ENCODE results near the gene CDKAL1.
"Not testable (repeated sequence)": the region's sequence is repeated elsewhere in the genome, so short reads cannot be mapped to it uniquely, and the experiment has no call there.

Gene CDKAL1

DNA sequence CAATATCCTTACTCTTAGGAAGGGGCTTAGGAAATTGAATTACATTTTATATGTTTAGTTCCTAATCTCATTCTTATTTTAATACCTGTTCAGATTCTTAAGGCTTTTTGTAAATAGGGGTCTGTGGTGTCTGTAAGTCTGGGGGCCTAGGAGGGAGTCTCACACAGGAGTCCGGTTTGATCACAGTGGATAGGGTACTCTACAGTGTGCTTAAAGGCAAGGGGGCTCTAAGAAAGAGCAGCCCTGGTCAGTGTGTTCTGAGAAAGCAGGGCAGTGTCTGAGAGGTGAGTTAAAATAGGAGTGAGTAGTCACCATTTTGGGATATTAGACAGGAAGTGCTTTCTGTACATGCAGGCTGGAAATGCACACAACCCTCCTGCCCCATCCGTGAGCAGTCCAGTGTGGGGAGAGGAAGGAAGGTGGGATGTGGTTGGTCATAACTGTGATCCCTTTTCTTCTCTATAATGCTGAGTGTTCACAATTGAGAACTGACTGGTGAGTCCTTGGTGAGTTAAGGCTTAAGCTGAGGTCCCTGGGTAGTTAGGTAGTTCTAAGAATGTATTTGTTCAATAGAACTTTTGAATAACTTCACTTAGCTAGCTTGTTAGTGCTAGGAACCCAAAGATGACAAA, 50.0 kb downstream of the CDKAL1 start:
- TF ChIP-seq, protein P1, sequence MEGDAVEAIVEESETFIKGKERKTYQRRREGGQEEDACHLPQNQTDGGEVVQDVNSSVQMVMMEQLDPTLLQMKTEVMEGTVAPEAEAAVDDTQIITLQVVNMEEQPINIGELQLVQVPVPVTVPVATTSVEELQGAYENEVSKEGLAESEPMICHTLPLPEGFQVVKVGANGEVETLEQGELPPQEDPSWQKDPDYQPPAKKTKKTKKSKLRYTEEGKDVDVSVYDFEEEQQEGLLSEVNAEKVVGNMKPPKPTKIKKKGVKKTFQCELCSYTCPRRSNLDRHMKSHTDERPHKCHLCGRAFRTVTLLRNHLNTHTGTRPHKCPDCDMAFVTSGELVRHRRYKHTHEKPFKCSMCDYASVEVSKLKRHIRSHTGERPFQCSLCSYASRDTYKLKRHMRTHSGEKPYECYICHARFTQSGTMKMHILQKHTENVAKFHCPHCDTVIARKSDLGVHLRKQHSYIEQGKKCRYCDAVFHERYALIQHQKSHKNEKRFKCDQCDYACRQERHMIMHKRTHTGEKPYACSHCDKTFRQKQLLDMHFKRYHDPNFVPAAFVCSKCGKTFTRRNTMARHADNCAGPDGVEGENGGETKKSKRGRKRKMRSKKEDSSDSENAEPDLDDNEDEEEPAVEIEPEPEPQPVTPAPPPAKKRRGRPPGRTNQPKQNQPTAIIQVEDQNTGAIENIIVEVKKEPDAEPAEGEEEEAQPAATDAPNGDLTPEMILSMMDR (IDR thresholded peaks at IDR 0.05; ENCODE audit: low read length, missing control alignments), result no peak
- DNase-seq (ENCODE audit: low read depth), result no peak
- H3K4me3 ChIP-seq (replicated peaks; ENCODE audit: low read depth, low read length), result no peak overlapping the region

DNA sequence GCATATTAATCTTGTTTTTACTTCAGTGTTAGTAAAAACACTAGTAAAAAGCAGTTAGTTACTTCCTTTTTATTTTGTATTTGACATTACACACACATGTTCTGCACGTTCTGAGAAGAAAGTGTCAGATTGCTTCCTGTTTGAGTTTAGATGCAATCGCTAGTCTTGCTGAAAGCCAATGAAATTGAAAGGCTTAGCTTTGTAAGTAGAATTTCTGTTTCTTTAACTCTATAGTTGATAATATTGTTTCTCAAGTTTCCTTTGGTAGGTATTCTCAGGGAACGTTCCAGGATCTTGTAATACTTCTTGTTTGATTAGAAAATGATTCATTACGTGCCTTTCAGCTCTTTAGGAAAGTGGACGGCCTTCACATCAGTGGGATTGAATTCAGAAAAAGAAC, 55.0 kb downstream of the CDKAL1 start:
- DNase-seq (ENCODE audit: low read depth), result peak; percentile 74
- no peak overlapping the region for H3K4me3 ChIP-seq (replicated peaks; ENCODE audit: low read depth, low read length)
- TF ChIP-seq, protein P1 (IDR thresholded peaks at IDR 0.05; ENCODE audit: low read length, missing control alignments), result no peak

DNA sequence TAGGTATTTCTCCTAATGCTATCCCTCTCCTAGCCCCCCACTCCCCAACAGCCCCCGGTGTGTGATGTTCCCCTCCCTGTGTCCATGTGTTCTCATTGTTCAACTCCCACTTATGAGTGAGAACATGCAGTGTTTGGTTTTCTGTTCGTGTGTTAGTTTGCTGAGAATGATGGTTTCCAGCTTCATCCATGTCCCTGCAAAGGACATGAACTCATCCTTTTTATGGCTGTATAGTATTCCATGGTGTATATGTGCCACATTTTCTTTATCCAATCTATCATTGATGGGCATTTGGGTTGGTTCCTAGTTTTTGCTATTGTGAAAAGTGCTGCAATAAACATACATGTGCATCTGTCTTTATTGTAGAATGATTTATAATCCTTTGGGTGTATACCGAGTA, 56.2 kb downstream of the CDKAL1 start:
- DNase-seq (ENCODE audit: low read depth), result not testable (repeated sequence)

DNA sequence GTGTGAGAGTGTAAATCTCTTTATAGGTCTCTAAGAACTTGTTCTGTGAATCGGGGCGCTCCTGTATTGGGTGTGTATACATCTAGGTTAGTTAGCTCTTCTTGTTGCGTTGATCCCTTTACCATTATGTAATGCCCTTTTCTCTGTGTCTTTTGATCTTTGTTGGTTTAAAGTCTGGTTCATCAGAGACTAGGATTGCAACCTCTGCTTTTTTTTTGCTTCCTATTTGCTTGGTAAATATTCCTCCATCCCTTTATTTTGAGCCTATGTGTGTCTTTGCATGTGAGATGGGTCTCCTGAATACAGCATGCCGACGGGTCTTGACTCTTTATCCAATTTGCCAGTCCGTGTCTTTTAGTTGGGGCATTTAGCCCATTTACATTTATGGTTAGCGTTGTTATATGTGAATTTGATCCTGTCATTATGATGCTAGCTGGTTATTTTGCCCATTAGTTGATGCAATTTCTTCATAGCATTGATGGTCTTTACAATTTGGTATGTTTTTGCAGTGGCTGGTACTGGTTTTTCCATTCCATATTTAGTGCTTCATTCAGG, 60.1 kb downstream of the CDKAL1 start:
- not testable (repeated sequence) for H3K4me3 ChIP-seq (replicated peaks; ENCODE audit: low read depth, low read length); DNase-seq (ENCODE audit: low read depth)

More for the DNA sequence above, 56.2 kb downstream of the CDKAL1 start:
- not testable (repeated sequence) for H3K4me3 ChIP-seq (replicated peaks; ENCODE audit: low read depth, low read length)

DNA sequence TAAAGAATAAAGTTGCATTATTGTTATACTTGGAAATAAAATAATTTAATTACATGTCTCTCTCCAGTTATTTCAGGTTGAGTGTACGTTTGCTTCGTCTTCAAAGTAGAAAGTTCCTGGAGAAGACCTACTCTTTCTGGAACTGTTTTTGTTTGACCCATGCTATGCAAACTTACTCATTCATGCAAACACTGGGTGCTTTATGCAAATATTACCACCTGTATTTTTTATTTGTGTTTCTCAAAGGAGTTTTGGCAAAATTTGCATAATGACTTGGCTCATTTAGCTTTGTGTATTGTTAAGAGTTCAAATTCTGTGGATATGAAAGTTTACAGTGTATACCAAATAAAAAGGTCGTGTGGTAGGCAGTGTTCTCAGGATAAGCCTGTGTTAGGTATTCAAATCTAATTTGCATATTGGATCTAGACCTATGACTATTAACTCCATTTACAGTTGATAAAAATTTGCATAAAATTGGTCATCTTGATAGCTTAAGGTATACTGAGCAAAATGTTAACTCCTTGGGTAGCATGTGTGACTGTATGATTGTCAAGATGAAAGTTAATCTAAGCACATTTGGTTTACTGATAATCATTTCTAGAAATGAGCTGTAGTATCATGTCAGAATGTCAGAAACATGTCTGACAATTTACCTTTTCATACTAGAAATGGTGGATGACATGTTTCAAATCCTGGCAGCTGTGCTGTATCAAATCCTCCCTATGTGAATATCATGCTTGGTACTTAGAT, 65.2 kb downstream of the CDKAL1 start:
- TF ChIP-seq, protein P1 (IDR thresholded peaks at IDR 0.05; ENCODE audit: low read length, missing control alignments), result no peak
- no peak for DNase-seq (ENCODE audit: low read depth)
- no peak overlapping the region for H3K4me3 ChIP-seq (replicated peaks; ENCODE audit: low read depth, low read length)

DNA sequence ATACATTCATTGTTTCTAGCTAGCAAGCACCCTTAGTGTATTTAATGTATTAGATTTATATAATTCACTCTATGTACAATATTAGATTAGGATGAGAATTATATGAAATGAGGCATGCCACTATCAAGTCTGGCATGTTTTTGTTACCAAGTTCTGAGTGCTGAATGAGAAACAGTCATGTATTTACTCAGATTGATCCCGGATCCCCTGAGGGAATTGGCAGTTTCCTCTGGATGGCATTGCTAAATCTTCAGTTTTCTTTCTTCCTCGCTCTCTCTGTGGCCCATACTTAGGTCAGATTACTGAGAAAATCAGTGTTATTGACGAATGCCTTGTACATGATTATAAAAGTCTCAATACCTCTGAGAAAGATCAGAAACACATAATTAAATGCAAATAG, 66.6 kb downstream of the CDKAL1 start:
- no peak for DNase-seq (ENCODE audit: low read depth)
- no peak overlapping the region for H3K4me3 ChIP-seq (replicated peaks; ENCODE audit: low read depth, low read length)
- TF ChIP-seq, protein P1 (IDR thresholded peaks at IDR 0.05; ENCODE audit: low read length, missing control alignments), result no peak

DNA sequence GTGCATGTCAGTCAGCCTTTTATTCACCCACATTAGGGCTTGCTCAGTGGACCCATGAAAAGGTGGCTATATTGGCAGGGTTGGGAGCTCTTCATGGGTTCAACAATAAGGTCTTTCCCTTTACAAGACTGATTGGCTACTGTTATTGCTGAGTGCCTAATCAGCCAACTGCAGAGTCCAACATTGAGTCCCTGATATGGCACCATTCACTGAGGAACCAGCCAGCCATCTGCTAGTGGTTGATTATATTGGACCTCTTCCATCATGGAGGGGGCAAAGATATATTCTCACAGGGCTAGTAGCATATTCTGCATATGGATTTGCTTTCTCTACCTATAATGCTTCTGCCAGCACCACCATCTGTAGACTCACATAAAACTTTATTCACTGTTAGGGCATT, 69.9 kb downstream of the CDKAL1 start:
- TF ChIP-seq, protein P1 (IDR thresholded peaks at IDR 0.05; ENCODE audit: low read length, missing control alignments), result no peak
- no peak for DNase-seq (ENCODE audit: low read depth)
- H3K4me3 ChIP-seq (replicated peaks; ENCODE audit: low read depth, low read length), result no peak overlapping the region

DNA sequence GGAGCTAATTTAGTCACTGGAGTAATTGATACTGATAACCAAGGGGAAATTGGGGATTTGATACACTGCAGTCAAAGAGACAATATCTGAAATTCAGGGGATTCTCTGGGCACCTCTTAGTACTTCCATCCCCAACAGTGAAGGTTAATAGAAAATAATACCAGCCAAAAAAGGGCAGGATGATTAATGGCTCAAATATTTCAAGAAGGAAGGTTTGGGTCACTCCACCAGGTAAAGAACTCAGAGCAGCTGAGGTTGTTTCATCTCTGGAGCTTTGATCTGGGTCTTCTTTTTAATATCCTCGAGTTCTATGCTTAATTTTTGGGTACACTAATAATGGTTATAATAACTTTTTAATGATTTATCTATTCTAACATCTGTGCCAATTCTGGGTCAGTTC, 70.8 kb downstream of the CDKAL1 start:
- no peak for DNase-seq (ENCODE audit: low read depth)
- TF ChIP-seq, protein P1 (IDR thresholded peaks at IDR 0.05; ENCODE audit: low read length, missing control alignments), result no peak
- no peak overlapping the region for H3K4me3 ChIP-seq (replicated peaks; ENCODE audit: low read depth, low read length)
